H1 (cell line): Measurements from ENCODE around the gene NCF4. TPM values are rescaled to one million over a fixed set of nuclear protein-coding genes. Genes with fewer than 3 reads are reported as not detected.

Source experiments
- CBX8 ChIP-seq: fragments of 300-800, 300-1000 bp; sonication (generic); IDR thresholded peaks from 2 replicates; pipeline ENCODE4 v1.7.1; 2016; ENCODE audit warnings: low read depth, low read length, borderline replicate concordance
- CHD2 ChIP-seq: IDR thresholded peaks from 2 replicates; pipeline ENCODE4 v1.6.1; 2012; ENCODE audit warnings: low read length, improper control_type of control experiment
- RBBP5 ChIP-seq: IDR thresholded peaks from 2 replicates; pipeline ENCODE4 v1.7.1; 2012; ENCODE audit warnings: low read depth, mild to moderate bottlenecking, inconsistent platforms, low read length, moderate library complexity, borderline replicate concordance
- TCF12 ChIP-seq: IDR thresholded peaks from 2 replicates; pipeline ENCODE4 v1.6.1; 2011; ENCODE audit warnings: low read depth, mild to moderate bottlenecking, low read length
- polyA plus RNA-seq, 7 experiments: library from polyadenylated mRNA; depleted of rRNA in 3 of 7; stranded (reverse) in 5 of 7; unstranded in 2 of 7; fragments of >200 nt in 5 of 7; fragments of 200-250 nt in 2 of 7; gene quantifications; 1 replicate in 5 of 7; 2 replicates in 1 of 7; 4 replicates in 1 of 7; pipeline versions ENCODE4 v1.2.1 to v1.2.3, GENCODE V29; 2011 to 2013; ENCODE audit warnings: missing spikeins in 2 of 7, mixed read lengths in 2 of 7
- total RNA-seq: library from RNA; stranded (reverse); fragmentation: NEBNext Ultra II Directional; extraction: Animal tissue kit (Norgen Biotek cat#: 25700); gene quantifications from 2 replicates; pipeline ENCODE4 v1.2.1, GENCODE V29; 2021
- TF ChIP-seq, protein P1 (sequence below): IDR thresholded peaks from 2 replicates; pipeline ENCODE4 v1.6.1; 2011; ENCODE audit warnings: low read depth, mild to moderate bottlenecking, low read length; ENCODE audit not compliant: insufficient read depth

The NCF4 gene
- total and polyA plus RNA-seq, 2 of the 8 experiments (the other 6 are each of a cell fraction or from before 2014, with no cell fraction given): 0.20 TPM; not detected in 1

DNA sequence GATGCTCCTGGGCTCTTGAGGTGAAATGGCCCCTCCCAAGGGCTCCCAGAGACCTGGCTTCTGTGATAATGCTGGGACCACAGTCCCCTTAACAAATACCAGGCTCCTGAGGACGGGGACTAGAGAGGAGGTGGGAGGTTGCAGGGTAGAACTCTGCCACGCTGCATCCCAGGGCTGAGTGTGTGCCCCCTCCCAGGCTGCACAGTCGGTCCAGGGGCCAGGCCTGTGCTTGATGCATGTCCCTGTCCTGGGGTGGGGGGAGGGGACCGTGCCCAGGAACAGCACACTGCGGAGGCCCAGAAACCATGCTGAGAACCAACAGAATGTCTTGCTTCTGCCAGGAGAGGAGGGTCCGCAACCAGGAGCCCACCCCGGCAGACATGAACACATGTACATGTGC, 61.9 kb downstream of the NCF4 start (continued):
- TF ChIP-seq, protein P1, sequence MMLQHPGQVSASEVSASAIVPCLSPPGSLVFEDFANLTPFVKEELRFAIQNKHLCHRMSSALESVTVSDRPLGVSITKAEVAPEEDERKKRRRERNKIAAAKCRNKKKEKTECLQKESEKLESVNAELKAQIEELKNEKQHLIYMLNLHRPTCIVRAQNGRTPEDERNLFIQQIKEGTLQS: no peak
- TF ChIP-seq TCF12: no peak
- no peak for TF ChIP-seq RBBP5
- no peak for TF ChIP-seq CBX8
- no peak for TF ChIP-seq CHD2
- TF ChIP-seq, all 59 proteins: peak for 0
